GM12801 (cell line): ENCODE results near the gene GLS.

Experiments used
- TF ChIP-seq, protein P1 (sequence below): IDR thresholded peaks from one replicate; pipeline ENCODE4 v1.5.1; 2011; ENCODE audit warnings: control low read depth; ENCODE audit not compliant: insufficient read length; ENCODE audit errors: extremely low read depth

The GLS gene

DNA sequence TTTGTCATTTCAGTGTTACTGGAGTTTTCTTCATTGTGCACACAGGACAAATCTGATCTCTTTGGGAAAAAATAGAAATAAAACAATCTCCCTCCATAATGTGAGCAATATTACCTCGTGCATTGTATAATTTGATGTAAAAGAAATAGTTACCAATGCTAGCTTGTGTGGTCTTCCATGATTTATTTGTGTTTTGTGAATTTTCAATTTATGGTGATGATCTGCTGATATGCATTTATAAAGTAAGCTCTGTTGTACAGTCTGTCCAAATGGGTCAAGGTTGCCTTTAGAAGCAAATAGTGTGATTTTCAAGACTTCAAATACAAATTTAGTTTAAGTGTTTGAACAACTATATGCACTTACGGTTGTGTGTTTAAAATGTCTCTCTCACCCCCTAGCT is 82.5 kb downstream of the GLS start:
- TF ChIP-seq, protein P1, sequence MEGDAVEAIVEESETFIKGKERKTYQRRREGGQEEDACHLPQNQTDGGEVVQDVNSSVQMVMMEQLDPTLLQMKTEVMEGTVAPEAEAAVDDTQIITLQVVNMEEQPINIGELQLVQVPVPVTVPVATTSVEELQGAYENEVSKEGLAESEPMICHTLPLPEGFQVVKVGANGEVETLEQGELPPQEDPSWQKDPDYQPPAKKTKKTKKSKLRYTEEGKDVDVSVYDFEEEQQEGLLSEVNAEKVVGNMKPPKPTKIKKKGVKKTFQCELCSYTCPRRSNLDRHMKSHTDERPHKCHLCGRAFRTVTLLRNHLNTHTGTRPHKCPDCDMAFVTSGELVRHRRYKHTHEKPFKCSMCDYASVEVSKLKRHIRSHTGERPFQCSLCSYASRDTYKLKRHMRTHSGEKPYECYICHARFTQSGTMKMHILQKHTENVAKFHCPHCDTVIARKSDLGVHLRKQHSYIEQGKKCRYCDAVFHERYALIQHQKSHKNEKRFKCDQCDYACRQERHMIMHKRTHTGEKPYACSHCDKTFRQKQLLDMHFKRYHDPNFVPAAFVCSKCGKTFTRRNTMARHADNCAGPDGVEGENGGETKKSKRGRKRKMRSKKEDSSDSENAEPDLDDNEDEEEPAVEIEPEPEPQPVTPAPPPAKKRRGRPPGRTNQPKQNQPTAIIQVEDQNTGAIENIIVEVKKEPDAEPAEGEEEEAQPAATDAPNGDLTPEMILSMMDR = no peak

DNA sequence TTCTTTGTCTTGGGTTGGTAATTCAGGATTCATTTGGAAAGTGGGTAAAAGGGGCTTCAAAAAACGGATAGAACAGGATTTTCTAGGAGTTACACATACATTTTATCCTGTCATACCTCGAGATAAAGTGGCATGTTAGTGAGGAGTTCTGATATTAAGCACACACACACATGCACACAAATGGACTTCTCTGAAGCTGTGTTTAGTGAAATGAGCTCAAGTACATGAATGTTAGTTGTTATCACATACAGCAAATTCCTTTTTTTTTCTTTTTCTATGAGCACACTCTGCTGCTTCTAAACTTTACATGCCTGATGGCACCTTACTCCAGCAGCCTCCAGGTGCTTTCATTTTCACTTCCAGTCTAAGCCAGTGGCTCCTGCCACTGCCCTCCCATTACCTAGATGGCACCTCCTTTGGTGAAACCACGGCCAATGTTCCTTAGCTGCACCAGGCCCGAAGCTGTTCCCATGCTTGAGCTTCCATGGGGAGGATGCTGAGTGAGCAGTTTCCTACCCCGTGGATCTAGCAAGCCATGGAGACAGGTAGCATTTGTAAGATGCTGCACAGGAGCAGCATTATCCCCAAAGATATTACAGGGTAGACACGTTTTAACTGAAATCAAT is 83.7 kb downstream of the GLS start:
- TF ChIP-seq, protein P1 = no peak

DNA sequence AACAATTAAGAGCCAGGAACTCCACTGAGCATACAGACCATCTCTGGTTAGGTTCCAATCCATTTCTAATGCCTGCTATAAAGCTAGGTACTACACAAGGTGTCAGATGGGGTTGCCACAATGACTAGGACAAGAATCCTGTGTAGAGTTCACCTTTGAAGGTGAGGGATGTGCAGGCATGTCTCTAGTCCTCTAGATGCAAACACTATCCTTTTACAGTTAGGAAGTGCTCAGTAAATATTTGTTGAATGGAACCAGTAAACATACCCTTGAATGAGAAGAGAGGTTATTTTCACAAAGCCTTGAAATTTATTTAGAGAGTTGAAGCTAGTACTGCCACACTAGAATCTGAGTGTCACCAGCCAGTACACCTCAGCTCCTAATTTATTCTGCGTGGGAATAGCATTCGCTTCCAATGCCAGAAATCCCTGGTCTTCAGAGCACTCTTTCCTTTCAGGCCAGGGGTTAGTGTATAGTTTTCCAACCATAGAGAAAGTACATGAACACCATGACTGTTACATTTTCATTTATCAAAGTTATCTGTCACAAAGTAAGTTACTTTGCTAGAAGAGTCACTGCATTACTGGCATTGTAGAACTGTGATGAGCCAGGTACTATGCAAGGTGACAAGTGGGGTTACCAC is 85.1 kb downstream of the GLS start:
- TF ChIP-seq, protein P1 = no peak

DNA sequence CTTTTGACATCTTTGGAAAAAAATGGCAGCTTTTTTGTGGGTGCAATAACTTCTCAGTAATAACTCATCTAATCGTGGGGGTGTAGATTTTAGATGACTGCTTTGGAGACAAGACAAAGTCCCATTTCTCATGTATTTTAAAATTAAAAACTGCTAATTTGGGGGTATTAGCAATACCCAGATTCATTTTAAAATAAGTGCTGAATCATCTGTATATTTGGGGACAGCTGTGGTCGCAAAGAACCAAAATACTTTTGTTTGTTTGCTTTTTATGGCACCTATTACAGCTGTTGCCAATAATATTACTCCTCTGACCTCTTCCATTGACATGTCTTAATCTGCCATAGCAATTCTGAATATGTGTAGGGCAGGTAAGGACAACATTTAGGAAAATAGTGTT is 87.9 kb downstream of the GLS start:
- TF ChIP-seq, protein P1 = no peak

DNA sequence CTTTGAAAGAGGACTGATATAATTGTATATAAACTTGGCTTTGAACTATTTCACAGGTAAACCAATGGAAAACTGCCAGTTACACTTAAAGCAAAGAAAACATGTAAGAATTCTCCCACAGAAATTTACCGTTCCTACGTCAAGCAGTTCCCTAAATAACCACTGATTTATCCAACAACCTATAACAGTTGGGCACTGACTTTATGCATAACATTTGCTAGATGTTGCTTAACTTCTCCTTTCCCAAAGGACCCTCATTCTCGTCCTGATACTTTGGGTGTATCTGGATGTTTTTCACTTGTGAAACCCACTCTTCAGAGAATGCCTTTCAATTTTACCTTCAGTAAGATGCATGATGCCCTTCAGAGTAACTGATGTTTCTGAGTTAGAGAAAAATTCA is 89.5 kb downstream of the GLS start:
- TF ChIP-seq, protein P1 = no peak

DNA sequence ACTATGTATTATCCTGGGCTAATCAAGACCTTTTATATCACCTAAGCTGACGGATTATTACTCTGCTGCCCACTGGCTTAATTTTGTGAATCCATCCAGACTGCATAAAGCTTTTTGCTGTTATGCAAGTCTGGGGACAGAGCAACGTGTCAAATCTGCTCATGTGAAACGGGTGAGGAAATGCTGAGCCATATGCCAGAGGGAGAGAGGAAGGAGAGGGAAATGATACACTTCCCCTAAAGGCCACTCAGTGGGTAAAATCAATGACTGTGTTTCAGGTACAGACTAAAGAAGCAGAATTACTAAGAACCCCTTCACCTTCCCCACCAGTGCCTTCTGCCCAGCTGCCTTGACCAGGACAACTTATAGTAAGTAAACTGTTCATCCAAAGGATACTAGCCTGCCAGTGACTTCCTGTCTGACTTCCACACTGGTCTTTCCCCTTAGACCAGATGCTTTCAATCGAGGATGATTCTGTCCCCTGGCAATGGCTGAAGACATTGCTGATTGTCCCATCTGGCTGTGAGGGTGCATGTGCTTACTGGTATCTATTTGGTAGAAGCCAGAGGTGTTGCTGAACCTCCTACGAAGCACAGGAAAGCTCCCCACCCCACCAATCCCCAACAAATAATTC is 90.4 kb downstream of the GLS start:
- TF ChIP-seq, protein P1 = no peak

DNA sequence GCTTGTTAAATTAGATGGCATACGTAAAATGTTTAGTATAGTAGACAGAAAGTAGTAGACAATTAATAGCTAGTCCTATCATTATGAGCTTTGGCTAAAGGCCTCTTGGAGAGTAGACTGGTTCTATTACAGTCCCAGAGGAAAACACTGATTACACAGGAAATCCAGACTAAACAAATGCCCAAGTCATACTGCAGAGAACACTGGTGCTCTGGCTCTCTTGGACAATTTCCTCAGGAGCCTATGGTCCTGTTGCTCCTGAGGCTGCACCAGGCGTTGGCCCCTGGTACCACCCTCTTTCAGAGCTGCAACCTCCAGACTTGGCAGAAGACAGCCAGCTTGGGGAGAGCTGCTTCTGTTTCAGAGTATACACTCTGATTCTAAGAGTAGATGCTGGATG is 91.6 kb downstream of the GLS start:
- TF ChIP-seq, protein P1 = no peak
